K562 treated with DMSO at 1 percent for 12 hours (cell line): ENCODE data around the gene BMPER. TPM values are rescaled to one million over a fixed set of nuclear protein-coding genes. Genes with fewer than 3 reads are reported as not detected.

Source experiments
- total RNA-seq: library from RNA; unstranded; fragments of 300-600 nt; gene quantifications from 2 replicates; pipeline ENCODE4 v1.2.3, GENCODE V29; 2022; ENCODE audit not compliant: insufficient read depth

BMPER gene
- total RNA-seq = not detected in 2 replicates

GRCh38 chr7:33905389-33906032 lies at the start of gene BMPER:
Gene BMPER, plus strand, starts transcription at chr7:33905539. Its CDS starts 75 bp downstream, at chr7:33905614.

